Prostate gland (tissue), 2 donors: ENCODE measurements around the gene TRPV5. TPM values are rescaled to one million over a fixed set of nuclear protein-coding genes. Genes with fewer than 3 reads are reported as not detected.

Source experiments
- DNase-seq: peaks from one replicate; pipeline ENCODE4 v3.0.0-alpha.2; 2019; ENCODE audit warnings: low spot score
- H3K27ac ChIP-seq, 2 donors: fragments of 200-600 bp; sonication (generic); 2 replicates each; pipeline ENCODE4 v1.5.1; 2017 to 2019
- H3K27me3 ChIP-seq: fragments of 200-600 bp; sonication (generic); replicated peaks from 2 replicates; pipeline ENCODE4 v1.5.1; 2019; ENCODE audit not compliant: insufficient read depth
- H3K36me3 ChIP-seq, 2 donors: fragments of 200-600 bp; sonication (generic); 1 replicate in 1 of 2; 2 replicates in 1 of 2; pipeline versions ENCODE4 v1.5.1 to v1.8.1; 2017 to 2019
- H3K4me1 ChIP-seq: fragments of 200-600 bp; sonication (generic); replicated peaks from 2 replicates; pipeline ENCODE4 v1.5.1; 2019
- H3K4me3 ChIP-seq, 2 donors: fragments of 200-600 bp; sonication (generic); 2 replicates each; pipeline ENCODE4 v1.5.1; 2017 to 2019
- H3K9me3 ChIP-seq: fragments of 200-600 bp; sonication (generic); 2 replicates; pipeline ENCODE4 v1.5.1; 2017
- CTCF ChIP-seq, 4 experiments: fragments of 200-600 bp in 2 of 4; fragments of 450-650 bp in 2 of 4; sonication (generic) in 2 of 4; IDR thresholded peaks; 1 replicate in 3 of 4; 2 replicates in 1 of 4; pipeline ENCODE4 v1.5.1; 2016 to 2019; ENCODE audit warnings: antibody characterized with exemption in 4 of 4, mild to moderate bottlenecking in 2 of 4, moderate library complexity in 2 of 4
- POLR2A ChIP-seq: fragments of 450-650 bp; IDR thresholded peaks from one replicate; pipeline ENCODE4 v1.6.1; 2016; ENCODE audit warnings: antibody characterized with exemption, mild to moderate bottlenecking
- POLR2AphosphoS5 ChIP-seq: sonication (generic); formaldehyde crosslinking; IDR thresholded peaks from one replicate; pipeline ENCODE4 v1.6.1; 2017; ENCODE audit warnings: antibody characterized with exemption
- WGBS: methylation state at CpG from one replicate; pipeline ENCODE4 v1.1.5; 2018; 5-methylcytosine and 5-hydroxymethylcytosine counted together
- intact Hi-C: fragments of 100-400 bp; cut with DNase I; formaldehyde crosslinking; loops from one replicate; pipeline ENCODE4 v1.14.2; 2022
- total RNA-seq, 2 donors: library from RNA; depleted of rRNA; stranded (reverse); fragments of >200 nt; gene quantifications; one replicate each; pipeline ENCODE4 v1.1.0, GENCODE V29; 2016

TRPV5 gene
- total RNA-seq, 2 donors from 2014 or later: not detected

GRCh38 chr7:142871260-142872105 lies 62.1 kb downstream of the TRPV5 start:
- intact Hi-C loops: no loop called here
- TF ChIP-seq POLR2A: no peak
- no peak for TF ChIP-seq POLR2AphosphoS5
- TF ChIP-seq CTCF (IDR thresholded peaks at IDR 0.05): no peak
- 92% methylated on average over 21 of the region's 23 CpGs for whole genome bisulfite sequencing
- no peaks in the 10 kb centered on the region for H3K9me3 ChIP-seq
- no peak overlapping the region for H3K4me3 ChIP-seq
- H3K36me3 ChIP-seq: no peaks in the 10 kb centered on the region
- H3K27ac ChIP-seq: no peak overlapping the region
- no peak for DNase-seq
- H3K27me3 ChIP-seq: no peaks in the 10 kb centered on the region
- H3K4me1 ChIP-seq: no peaks in the 10 kb centered on the region

GRCh38 chr7:142870566-142871259 lies 62.8 kb downstream of the TRPV5 start:
- Histone ChIP-seq H3K4me1 (no peaks in the 10 kb centered on the region), H3K27me3 (no peaks in the 10 kb centered on the region), H3K36me3 (no peaks in the 10 kb centered on the region), H3K27ac (no peak overlapping the region), H3K9me3 (no peaks in the 10 kb centered on the region), H3K4me3 (no peak overlapping the region)
- DNase-seq: no peak
- no peak for TF ChIP-seq POLR2AphosphoS5
- no peak for TF ChIP-seq POLR2A
- no peak for TF ChIP-seq CTCF (IDR thresholded peaks at IDR 0.05)
- 81% methylated on average over 14 of the region's 14 CpGs for WGBS
- intact Hi-C loops: no loop called here

GRCh38 chr7:142870147-142870559 lies 63.4 kb downstream of the TRPV5 start:
- WGBS: 82% methylated on average over 8 of the region's 8 CpGs
- Histone ChIP-seq H3K4me1 (no peaks in the 10 kb centered on the region), H3K9me3 (no peaks in the 10 kb centered on the region), H3K4me3 (no peak overlapping the region), H3K27ac (no peak overlapping the region), H3K27me3 (no peaks in the 10 kb centered on the region), H3K36me3 (no peaks in the 10 kb centered on the region)
- no peak for DNase-seq
- TF ChIP-seq POLR2AphosphoS5: no peak
- no peak for TF ChIP-seq CTCF (IDR thresholded peaks at IDR 0.05)
- no peak for TF ChIP-seq POLR2A
- intact Hi-C loops: no loop called here

GRCh38 chr7:142869434-142869833 lies 64.1 kb downstream of the TRPV5 start:
- no peak for DNase-seq
- intact Hi-C loops: no loop called here
- TF ChIP-seq CTCF (IDR thresholded peaks at IDR 0.05): no peak
- TF ChIP-seq POLR2A: no peak
- no peak for TF ChIP-seq POLR2AphosphoS5
- no peak overlapping the region for H3K4me3 ChIP-seq
- 90% methylated on average over 2 of the region's 2 CpGs for WGBS
- H3K9me3 ChIP-seq: no peaks in the 10 kb centered on the region
- H3K27ac ChIP-seq: no peak overlapping the region
- H3K27me3 ChIP-seq: no peaks in the 10 kb centered on the region
- H3K4me1 ChIP-seq: no peaks in the 10 kb centered on the region
- no peaks in the 10 kb centered on the region for H3K36me3 ChIP-seq
